NCI-H1417 treated with DMSO at 0.1 percent for 48 hours (cell line): ENCODE data around the gene LAMA5.

Source experiments
- DNase-seq: peaks from one replicate; lab custom pipeline; 2025; lab: John Stamatoyannopoulos, UW

LAMA5 gene

DNA sequence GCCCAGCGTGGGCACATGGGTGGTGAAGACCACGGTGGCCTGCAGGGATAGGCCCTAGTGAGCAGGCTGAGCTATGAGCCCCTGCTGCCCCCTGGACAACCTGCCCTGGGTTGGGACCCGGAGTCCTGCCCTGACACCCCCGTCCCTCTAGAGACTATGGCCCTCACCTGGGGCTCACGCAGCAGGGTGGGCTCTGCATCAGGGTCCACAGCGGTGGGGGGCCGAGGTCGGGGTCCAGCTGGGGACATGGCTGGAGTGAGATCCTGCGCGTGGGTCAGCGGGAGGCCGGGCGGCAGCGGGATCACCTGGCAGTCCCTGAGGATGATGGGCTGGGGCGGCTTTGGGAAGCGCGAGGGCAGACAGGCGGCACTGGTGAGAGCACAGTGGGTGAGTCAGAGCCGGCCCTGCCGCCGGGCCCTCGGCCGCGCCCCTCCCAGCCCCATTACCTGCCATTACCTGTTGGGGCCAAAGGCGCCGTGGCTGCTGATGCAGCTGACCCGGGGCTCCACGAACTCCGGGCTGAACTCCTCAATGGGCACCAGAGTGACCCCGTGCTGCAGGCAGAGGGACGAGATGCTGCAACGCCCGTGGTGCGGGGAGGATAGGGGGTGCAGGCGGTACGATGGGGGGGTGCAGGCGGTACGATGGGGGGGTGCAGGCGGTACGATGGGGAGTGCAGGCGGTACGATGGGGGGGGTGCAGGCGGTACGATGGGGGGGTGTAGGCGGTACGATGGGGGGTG lies 36.4 kb downstream of the LAMA5 start:
- DNase-seq, result no peak

DNA sequence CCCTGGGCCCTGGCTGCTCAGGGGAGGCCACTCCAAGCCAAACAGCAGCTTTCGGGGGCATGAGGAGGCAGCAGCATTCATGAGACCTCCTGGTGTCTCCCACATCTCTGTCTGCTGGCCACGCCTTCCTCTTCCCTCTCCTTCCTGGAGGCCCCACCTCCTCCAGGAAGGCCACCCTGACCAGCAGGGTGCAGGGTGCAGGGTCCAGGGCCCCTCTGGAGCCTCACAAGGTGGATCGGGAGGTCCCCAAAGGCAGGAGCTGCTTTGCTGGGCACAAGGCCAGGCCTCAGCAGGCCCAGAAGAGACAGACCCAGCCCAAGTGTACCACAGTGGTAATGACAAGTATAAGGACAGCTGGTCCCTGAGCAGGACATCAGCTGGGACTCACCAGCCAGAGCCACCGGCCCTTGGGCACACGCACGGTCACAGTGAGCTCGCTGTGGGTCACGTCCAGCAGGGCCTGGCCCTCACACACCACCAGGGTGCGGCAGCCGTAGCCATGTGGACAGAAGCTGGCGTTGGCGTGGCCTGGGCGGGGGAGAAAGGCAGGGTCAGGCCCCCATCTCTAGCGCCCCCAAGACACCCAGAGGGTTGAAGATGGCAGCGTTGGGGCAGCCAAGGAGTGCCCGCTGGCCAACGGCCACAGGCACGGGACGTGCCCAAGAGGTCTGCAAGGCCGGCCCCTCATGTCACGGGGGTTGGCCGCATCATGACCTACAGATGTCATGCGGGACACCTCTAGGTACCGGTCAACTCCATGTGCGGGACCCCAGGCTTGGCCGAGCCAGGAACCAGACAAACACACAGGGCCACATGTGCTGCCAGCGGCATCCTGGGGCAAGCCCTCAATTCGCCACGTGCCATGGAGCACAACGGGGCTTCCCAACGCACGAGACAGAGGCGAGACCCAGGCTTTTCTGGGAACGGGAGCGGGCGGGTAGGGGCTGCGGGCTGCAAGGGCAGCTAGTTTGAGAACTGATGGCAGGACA lies 37.4 kb downstream of the LAMA5 start:
- DNase-seq, result no peak

DNA sequence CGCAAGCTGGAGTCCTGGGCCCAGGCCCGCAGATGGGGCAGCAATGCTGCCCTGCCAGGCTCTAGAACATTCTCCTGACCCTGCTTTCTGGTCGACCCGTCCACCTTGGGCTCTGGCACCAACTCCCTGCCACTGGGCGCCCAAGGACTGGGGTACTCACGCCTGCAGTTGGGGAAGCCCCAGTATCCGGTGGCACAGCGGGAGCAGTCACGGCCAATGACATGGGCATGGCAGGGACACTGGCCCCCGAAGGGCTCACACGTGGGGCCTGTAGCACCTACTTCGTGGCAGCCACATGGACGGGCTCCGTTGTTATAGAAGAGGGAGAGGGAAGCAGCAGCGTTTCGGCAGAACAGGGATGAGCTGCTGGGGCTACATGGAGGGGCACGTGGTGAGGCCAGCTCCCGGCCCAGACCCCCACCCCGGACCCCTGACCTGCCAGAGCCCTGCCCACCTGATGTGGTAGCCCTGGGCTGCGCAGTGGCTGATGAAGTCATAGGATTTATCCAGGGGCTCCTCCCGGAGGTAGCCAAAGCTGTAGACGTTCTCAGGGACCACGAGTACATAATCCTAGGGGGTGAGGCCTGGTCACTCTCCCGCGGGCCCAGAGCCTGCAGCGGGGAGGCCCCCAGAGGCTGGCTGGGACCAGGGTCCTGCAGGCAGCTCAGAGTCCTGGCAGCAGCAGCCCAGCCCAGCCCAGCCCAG lies 38.3 kb downstream of the LAMA5 start:
- no peak for DNase-seq

DNA sequence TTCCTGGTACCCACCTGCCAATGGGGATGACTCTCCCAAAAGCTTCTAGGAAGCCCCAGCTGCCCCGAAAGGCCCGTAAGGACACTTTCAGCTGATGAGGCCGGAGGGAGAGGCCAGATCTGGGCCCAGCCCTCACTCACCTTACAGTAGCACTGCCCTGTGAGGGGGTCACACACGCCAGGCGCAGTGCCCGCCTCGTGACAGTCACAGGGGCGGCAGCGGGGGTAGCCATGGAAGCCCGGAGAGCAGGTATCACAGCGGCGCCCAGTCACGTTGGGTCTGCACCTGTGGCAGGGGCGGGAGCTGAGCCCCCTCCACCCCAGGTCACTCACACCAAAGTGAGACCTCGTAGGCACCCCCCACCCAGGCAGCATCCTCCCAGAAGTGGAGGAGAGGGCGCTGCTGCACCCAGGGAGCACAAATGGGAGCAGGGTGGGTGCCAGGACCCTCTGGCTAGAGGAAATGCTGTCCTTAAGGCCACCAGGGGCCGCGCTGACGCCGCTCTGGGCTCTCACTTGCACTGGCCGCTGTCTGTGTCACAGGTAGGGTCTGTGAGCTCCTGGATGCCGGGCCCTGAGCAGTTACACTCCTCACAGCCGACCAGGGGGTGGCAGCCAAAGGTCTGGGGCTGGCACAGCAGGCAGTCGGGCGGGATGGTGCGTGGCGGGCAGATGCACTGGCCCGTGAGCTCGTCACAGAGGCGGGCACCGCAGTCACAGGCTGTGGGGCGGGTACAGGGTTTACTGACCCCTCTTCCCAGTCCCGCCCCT lies 39.2 kb downstream of the LAMA5 start:
- no peak for DNase-seq

DNA sequence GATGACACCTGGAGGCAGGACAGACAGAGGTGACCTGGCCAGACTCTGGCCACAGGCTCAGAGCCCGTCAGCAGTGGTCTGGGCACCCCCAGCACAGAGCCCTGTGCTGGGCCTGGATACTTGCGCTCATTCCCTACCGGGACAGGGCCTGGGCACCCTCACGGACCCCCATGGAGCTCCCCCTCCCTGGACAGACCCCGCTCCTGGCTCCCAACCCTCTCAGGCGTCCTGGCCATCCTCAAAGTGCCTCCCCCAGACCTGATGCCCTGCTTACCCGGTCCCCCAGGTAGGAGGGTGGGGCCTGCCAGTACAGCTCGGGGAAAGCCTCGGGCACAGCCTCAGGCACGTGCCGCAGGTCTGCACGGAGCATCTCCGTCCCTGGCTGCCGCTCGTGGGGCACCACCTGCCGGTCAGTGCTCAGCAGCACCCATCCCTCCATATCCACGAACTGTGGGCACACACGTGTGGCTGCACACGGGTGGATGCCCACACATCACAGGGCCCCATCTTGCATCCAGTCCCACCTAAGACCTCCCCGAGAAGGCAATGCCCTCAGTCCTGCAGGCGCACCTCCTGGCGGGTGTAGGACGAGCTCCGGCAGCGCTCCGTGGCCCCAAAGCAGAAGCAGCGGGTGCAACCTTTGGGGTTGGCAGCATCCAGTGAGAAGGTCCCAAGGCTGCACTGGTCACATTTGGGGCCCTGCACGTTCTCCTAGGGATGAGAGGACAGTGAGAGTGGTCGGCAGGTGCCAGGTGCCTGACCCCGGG lies 40.0 kb downstream of the LAMA5 start:
- DNase-seq, result no peak

DNA sequence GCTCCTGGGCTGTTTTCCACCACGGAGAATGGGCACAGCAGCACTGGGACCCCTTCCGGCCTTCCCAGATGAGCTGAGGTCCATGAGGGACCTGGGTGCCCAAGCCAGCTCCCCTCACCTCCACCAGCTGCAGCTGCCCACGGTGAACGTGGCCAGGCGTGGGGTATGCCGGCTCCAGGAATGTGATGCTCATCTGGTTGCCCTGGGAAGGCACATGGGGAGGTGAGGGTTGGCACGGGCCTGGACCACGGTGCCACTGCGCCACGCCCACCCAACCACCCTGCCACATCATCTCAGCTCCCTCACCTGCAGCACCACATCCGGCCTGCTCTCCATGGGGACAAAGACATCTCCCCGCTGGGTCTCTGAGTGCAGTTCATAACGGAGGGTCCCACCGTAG lies 40.6 kb downstream of the LAMA5 start:
- DNase-seq, result no peak

DNA sequence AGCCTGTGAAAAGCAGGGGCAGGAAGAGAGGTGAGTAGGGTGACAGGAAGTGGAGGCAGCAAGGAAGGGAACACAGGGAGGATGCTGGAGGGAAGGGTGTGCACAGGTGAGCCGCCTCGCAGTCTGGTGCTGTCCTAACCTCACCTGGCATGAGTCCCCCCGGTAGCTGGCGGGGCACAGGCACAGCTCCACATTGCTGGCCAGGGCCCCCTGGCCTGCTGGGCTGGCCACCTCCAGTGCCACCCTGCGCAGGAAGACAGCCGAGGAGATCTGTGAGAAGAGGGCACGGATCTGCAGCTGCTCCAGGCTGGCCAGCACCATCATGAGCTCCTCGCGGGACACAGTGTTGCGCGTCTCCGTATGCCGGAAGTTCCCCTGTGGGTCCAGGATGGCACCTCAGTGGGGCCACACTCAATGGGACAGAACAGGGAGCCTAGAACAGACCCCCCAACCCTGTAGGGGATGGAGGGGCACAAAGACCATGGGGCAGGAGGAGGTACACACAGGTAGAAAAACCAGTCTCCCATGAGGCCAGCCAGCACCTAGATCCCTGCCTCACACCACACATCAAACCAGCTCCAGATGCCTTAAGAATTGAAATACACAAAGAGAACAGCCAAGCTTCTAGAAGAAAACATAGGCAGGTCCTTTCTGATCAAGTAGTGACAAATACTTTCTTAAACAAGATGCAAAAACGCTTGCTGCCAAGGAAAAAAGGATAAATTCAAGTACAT lies 41.8 kb downstream of the LAMA5 start:
- DNase-seq, result no peak

DNA sequence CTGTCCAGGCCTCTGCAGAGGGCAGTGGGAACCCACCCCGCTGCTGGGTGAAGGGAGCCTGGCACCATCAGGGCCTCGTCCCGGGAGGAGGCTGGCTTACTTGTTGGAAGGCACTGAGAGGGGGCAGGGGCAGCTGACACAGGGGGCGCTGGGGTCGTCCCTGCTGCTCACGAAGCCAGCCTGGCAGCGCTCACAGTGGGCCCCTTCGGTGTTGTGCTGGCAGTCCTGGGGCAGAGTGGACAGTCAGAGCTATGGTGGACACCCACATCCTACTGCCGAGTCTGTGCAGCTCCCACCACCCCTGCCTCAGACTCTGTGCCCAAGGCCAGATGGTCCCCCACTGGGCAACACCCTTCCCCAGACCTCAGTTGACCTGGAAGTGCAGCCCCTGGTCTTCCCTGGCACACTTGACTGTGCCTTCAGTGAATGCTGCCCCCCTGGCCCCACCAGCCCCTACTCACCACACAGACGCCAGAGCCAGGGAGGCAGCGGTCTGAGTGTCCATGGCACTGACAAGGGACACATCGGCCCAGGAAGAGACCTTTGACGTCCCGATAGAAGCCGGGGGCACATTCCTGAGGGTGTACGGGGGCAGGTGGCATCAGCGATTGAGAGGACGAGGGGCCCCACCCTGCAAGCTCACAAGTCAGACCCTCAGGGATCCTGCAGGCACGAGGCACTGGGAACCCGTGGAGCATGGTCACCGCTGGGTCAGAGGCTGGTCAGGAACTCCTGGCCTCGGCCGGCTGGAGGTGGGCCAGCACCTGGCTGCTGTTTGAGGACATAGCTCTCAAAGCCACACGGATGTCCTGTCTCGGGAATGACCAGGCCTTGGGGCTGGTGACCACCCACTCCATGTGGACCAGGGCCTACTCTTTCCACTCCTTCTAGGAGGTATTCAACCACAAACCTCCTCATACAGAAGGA lies 42.9 kb downstream of the LAMA5 start:
- no peak for DNase-seq

DNA sequence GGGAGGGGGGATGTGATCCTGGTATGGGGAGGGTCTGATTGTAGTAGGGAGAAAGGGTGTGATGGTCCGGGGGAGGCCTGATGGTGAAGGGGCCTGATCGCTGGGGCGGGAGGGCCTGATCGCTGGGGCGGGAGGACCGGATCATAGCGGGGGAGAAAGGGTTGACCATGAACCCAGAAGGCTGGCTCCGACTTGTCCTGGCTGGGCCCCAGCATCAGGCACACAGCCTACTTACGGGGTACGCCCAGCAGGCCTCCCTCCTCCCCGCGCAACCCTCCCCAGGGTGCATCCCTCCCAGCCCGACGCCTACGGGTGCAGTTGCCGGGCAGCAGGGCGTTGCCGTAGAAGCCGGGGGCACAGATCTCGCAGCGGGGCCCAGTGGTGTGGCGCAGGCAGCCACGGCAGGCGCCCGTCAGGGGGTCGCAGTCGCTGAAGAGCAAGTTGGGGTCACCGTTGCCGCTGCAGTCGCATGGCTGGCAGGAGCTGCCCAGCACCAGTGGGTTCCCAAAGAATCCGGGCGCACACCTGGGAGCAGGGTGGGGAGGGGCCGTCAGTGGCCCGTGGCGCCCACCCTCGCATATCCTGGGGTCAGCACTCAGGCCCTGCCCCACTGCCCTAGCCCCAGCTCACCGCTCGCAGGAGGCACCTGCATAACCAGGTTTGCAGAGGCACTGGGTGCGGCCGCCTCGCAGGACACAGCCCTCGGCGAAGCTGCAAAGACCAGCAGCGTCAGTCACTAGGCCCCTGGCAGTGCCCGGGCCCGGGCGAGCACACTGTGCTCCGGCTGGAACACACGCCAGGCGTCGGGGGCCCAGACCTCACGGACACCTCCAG lies 43.7 kb downstream of the LAMA5 start:
- DNase-seq, result no peak

DNA sequence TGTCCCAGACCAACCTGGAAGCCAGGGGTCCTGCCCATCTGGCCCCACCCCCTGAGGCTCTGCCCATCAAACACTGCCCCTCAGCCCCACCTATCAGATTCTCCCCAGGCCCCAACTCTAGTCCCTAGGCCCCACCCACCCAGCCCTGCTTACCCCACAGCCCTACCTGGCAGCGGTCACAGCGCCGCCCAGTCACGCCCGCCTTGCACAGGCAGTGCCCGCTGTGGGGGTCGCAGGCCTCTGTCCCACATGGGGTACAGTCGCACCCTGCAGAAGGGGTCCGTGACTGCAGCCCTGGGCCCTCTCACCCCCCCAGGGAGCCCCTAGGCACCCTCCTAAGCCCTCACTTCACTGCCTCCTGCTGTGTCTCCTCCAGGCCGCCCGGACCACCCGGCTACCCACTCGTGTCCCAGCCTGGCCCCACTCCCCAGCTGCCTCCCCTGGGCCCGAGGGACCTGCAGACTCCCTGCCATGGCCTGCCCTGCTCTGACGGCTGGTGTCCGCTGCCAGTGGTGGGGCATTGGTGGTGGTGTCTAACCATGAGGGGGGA lies 44.5 kb downstream of the LAMA5 start:
- no peak for DNase-seq

DNA sequence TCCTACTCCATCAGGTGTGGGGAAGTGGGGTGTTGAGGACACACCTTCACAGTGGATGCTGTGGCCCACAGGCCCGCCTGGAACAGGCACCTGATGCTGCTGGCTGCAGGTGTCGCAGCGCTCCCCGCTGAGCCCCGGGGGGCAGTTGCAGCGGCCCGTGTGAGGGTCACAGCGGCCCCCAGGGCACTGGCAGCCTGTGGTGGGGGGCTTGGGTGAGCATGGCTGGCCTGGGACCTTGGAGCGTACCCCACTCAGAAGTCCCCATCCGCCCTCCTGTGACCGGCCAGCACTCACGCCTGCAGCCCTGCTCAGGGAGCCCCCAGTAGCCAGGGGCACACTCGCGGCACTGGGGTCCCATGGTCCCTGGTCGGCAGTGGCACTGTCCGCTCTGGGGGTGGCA lies 45.1 kb downstream of the LAMA5 start:
- no peak for DNase-seq

DNA sequence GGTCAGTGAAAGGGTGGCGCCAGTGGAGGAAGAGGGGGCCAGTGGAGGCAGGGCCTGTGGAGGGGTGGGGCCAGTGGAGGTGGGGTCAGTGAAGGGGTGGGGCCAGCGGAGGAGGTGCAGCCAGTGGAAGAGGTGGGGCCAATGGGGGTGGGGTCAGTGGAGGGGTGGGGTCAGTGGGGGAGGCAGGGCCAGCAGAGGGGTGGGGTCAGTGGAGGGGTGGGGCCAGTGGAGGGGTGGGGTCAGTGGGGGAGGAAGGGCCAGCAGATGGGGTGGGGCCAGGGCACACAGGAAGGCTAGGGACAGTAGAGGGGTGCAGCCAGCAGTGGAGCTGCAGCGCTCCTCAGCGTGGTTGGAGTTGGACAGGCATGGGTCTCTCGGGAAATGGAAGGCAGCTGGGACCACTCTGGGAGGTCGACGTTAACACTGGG lies 45.6 kb downstream of the LAMA5 start:
- no peak for DNase-seq

DNA sequence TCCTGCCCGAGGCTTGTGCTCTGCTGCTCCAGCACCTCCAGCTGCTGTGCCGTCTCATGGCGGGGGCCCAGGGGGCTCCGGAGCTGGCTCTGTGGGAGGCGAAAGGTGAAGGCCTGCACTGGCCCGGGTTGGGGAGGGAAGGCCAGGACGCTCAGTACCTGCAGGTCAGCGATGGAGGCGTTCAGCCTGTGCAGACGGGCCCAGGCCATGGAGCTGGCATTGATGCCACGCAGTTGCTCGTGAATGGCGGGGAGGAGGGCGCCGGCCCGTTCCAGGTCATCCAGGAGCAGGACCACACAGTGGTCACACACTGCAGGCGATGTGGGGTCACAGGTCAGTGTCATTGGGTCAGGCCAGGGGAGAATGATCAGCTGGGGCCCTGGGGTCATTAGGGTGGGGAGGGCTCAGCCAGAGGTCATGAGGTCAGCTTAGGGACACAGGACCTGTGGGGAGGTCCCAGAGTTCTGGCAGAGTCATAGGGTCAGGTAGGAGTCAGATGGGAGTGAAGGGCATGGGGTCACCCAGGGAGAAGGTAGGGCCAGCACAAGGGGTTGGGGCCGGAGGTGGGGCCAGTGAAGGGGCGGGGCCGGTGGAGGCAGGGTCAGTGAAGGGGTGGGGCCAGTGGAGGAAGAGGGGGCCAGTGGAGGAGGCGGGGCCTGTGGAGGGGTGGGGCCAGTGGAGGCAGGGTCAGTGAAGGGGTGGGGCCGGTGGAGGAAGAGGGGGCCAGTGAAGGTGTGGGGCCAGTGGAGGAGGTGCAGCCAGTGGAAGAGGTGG lies 46.3 kb downstream of the LAMA5 start:
- DNase-seq, result no peak

DNA sequence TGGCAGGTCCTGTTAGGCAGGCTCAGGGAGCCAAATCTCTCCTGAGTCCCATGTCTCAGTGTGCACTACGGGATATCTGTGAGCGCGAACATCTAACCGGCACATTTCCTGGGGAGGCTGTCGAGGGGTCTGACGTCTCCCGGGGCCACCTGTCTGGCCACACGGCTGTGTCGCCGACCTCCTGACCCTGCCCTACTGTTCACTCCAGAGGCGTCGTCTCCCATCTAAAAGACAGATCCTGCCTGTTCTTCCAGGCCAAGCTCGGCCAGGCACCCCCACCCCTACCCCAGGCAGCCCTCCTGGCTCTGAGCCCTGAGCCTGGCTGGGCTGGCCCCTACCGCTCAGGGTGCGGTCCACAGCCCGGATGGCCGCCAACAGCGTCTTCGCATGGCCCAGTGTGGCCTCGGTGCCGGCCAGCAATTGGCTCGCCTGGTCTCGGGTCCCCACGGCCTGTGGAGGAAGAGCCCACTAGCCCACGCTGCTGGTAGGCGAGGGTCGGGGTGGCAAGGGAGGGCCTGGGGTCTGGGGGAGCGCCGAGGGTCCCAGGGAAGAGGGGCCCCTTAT lies 47.7 kb downstream of the LAMA5 start:
- no peak for DNase-seq

DNA sequence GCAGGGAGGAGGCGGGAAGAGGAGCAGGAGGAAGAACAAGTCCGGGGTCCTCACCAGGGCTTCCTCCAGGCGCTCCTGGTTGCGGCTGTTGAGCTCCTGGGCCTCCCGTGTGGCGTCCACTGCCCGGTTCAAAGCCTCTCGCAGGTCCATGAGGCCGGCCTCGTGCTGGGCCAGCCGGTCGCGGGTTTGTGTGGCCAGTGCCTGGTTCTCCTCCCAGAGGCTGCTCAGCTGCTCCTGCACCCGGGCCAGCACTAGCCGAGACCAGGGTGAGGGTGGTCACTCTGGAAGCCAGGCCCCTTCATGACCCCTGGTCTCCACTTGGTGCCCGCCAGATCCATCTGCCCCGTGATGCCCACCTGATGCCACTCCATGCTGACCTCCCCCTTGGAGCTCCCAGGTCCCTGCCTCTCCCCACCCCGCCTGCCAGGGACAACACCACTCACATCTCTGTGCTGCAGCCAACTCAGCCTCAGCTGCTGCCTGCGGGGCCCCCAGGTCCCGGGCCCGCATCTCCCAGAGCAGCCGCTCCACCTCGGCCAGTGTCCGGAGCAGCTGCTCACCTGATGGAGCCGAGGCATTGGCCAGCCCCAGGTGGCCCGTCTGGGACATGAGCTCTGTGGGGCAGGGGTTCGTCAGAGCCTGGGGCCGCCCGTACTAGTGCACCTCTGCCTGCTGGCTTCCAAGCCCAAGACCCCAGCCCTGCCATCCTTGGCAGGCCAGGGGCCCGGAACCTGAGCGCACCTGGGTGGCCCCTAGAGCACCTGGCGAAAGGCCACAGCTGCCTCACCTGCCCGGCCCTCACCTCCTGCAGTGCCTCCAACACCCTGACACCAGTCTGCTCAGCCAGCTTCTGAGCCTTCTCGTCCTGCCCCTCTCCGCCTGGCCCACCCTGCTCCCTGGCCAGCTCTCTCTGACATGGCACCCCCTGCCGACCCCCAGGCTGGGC lies 48.4 kb downstream of the LAMA5 start:
- DNase-seq, result no peak
